ENCODE data around the gene H2AZ2. TPM values are rescaled to one million over a fixed set of nuclear protein-coding genes. Genes with fewer than 3 reads are reported as not detected.

H2AZ2 gene
- total RNA-seq, 1 experiment from 2014 or later: 139 TPM

- Mint-ChIP-seq H3K36me3 (ENCODE audit: insufficient read depth, unreplicated experiment) (peaks cover 5% of the 10 kb centered on the region), H3K4me3 (ENCODE audit: unreplicated experiment) (no peak overlapping the region), H3K27ac (ENCODE audit: low read depth, unreplicated experiment) (no peak overlapping the region), H3K27me3 (ENCODE audit: insufficient read depth, unreplicated experiment) (no peaks in the 10 kb centered on the region), H3K9me3 (ENCODE audit: unreplicated experiment) (peaks cover 8% of the 10 kb centered on the region), H3K4me1 (ENCODE audit: insufficient read depth, unreplicated experiment) (no peaks in the 10 kb centered on the region)
- ChIA-PET POLR2A (no interaction called here), CTCF (interaction anchor here (0.7 kb wide), 1 partner anchor 15 kb away, joined by 6 read pairs; no protein-coding TSS in a partner anchor)
- no peak for DNase-seq (ENCODE audit: unreplicated experiment)
- no TSS peak for BruUV-seq (replicated peaks)
- intact Hi-C loops (cut with micrococcal nuclease): no loop called here
- TF ChIP-seq CTCF (IDR thresholded peaks at IDR 0.05; ENCODE audit: unreplicated experiment): no peak
Observed at GRCh38 chr7:44782460-44782859, 65.4 kb downstream of the H2AZ2 start.

Other genes with a start within 250 kb of the H2AZ2 start
- 75.1 and 91.1 TPM in 2 replicates for gene OGDH, start 241.5 kb downstream of the H2AZ2 start, total RNA-seq (2022)
- 94.4 and 100 TPM in 2 replicates for gene ZMIZ2, start 99.2 kb downstream of the H2AZ2 start, total RNA-seq (2022)
- gene PPIA, start 51.4 kb downstream of the H2AZ2 start, total RNA-seq (2022): 2,090 and 2,238 TPM in 2 replicates
- 21.3 and 27.9 TPM in 2 replicates for gene PURB, start 37.4 kb upstream of the H2AZ2 start, total RNA-seq (2022)
- 0.14 and 0.15 TPM in 2 replicates for gene MYO1G, start 130.9 kb upstream of the H2AZ2 start, total RNA-seq (2022)
- gene CCM2, start 152.1 kb upstream of the H2AZ2 start, total RNA-seq (2022): 35.1 and 36.2 TPM in 2 replicates
- gene NACAD, start 240.9 kb upstream of the H2AZ2 start, total RNA-seq (2022): not detected in 2 replicates

Data from MCF 10A (cell line).